ENCODE data around the gene TTLL12. TPM values are rescaled to one million over a fixed set of nuclear protein-coding genes. Genes with fewer than 3 reads are reported as not detected.

TTLL12 gene
- total RNA-seq, 1 experiment from 2014 or later = 63.4 TPM

DNA sequence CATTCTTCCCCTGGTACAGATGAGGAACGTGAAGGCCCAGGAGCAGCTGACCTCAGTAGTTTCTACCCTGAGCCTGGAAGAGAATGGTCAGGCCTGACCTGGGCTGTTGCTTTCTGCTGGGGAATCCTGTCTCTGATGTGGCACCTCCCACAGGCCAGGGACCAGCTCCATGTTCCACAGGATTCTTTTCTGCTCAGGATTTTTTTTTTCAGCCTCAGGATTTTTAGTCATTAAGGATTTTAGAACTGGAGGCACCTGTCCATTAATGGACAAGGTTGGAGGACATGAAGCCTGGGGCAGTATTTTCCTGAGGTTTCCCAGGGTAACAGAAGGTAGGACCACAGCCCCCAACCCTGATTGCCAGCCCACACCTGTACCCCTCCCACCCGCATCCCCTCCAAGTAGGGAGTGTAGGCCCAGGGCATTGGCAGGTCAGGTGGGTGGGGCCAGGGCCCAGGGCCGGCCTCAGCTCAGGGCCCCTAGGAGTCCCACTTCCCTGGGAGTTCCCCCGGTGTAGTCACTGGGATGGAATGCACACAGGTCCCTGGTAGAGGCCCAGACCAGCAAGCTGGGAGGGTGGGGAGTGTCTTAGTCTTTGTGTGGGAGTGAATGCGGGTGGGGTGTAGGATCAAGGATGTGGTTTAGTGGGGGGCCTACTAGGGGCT is 60.3 kb downstream of the TTLL12 start:
- peaks cover 47% of the 10 kb centered on the region for H3K4me1 Mint-ChIP-seq (ENCODE audit: low read depth, unreplicated experiment)
- no peaks in the 10 kb centered on the region for H3K9me3 Mint-ChIP-seq (ENCODE audit: low read depth, unreplicated experiment)
- intact Hi-C loops (cut with micrococcal nuclease; ENCODE audit: unreplicated experiment) = no loop called here
- no TSS peak for BruUV-seq (replicated peaks)
- DNase-seq = peak; percentile 94
- TF ChIP-seq CTCF (IDR thresholded peaks at IDR 0.05; ENCODE audit: unreplicated experiment) = no peak
- peak overlapping the region; percentile 99 for H3K4me3 Mint-ChIP-seq (ENCODE audit: low read depth, unreplicated experiment)
- peaks cover 71% of the 10 kb centered on the region for H3K36me3 Mint-ChIP-seq (ENCODE audit: insufficient read depth, unreplicated experiment)
- CTCF ChIA-PET = interaction anchor here (1.3 to 2.2 kb wide), 4 partner anchors 9 to 259 kb away, joined by 4 to 11 read pairs (median 6); no protein-coding TSS in a partner anchor
- H3K27me3 Mint-ChIP-seq (ENCODE audit: unreplicated experiment) = no peaks in the 10 kb centered on the region
- peak overlapping the region; percentile 94 for H3K27ac Mint-ChIP-seq (ENCODE audit: unreplicated experiment)

DNA sequence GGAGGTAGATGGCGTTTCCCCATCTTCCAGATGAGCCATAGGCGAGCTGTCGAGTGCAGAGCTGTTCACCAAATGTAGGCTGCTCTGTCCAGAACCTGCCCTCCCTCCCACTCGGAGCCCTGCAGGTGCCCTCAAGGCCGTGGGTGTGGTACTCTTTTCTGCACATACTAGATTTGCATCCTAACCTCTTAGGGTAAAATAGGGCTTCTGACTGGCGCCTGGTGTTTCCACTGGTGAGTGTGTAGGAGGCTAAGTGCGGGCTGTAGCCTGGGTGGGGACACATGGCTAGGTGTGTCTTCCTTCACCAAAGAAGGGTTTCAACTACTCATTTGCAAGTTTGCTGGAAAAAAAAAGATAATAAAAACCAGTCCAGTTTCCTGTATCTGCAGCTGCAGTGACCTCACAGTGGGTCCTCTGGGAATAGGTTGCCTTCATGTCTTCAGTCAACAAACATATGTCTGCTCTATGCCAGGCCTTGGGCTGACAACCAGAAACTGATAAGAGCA is 67.9 kb downstream of the TTLL12 start:
- BruUV-seq (replicated peaks) = no TSS peak
- H3K9me3 Mint-ChIP-seq (ENCODE audit: low read depth, unreplicated experiment) = no peaks in the 10 kb centered on the region
- H3K4me1 Mint-ChIP-seq (ENCODE audit: low read depth, unreplicated experiment) = peaks cover 39% of the 10 kb centered on the region
- no peak overlapping the region for H3K27ac Mint-ChIP-seq (ENCODE audit: unreplicated experiment)
- peaks cover 33% of the 10 kb centered on the region for H3K36me3 Mint-ChIP-seq (ENCODE audit: insufficient read depth, unreplicated experiment)
- no peak for DNase-seq
- TF ChIP-seq CTCF (IDR thresholded peaks at IDR 0.05; ENCODE audit: unreplicated experiment) = no peak
- no peak overlapping the region for H3K4me3 Mint-ChIP-seq (ENCODE audit: low read depth, unreplicated experiment)
- H3K27me3 Mint-ChIP-seq (ENCODE audit: unreplicated experiment) = no peaks in the 10 kb centered on the region
- CTCF ChIA-PET = no interaction called here
- intact Hi-C loops (cut with micrococcal nuclease; ENCODE audit: unreplicated experiment) = no loop called here

- H3K4me3 Mint-ChIP-seq (ENCODE audit: low read depth, unreplicated experiment) = no peak overlapping the region
- CTCF ChIA-PET = interaction anchor here (1.9 kb wide), 1 partner anchor 9 kb away, joined by 5 read pairs; no protein-coding TSS in a partner anchor
- intact Hi-C loops (cut with micrococcal nuclease; ENCODE audit: unreplicated experiment) = no loop called here
- H3K27me3 Mint-ChIP-seq (ENCODE audit: unreplicated experiment) = no peaks in the 10 kb centered on the region
- DNase-seq = no peak
- no peak for TF ChIP-seq CTCF (IDR thresholded peaks at IDR 0.05; ENCODE audit: unreplicated experiment)
- peaks cover 47% of the 10 kb centered on the region for H3K4me1 Mint-ChIP-seq (ENCODE audit: low read depth, unreplicated experiment)
- no peaks in the 10 kb centered on the region for H3K9me3 Mint-ChIP-seq (ENCODE audit: low read depth, unreplicated experiment)
- BruUV-seq (replicated peaks) = no TSS peak
- H3K27ac Mint-ChIP-seq (ENCODE audit: unreplicated experiment) = no peak overlapping the region
- H3K36me3 Mint-ChIP-seq (ENCODE audit: insufficient read depth, unreplicated experiment) = peaks cover 28% of the 10 kb centered on the region
Observed at GRCh38 chr22:43118024-43118849, 68.7 kb downstream of the TTLL12 start.

DNA sequence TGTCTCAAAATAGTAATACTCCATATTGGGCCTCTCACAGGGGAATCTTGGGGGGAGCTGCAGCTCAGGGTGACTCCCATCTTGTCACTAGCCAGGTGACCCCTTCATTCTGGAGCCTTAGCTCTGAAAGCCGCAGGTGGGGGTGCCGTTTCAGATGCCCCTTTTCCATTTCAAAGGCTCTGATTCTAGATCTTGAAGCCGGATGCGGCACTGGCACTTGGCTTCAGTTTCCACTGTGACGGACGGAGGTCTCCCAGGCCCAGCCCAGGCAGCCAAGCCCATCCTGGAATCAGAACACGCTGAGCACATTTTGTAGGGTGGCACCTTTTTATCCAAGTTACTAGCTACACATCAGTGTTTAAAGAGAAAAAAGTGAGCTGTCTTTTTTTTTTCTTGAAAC is 70.0 kb downstream of the TTLL12 start:
- Mint-ChIP-seq H3K4me3 (ENCODE audit: low read depth, unreplicated experiment) (no peak overlapping the region), H3K36me3 (ENCODE audit: insufficient read depth, unreplicated experiment) (peaks cover 29% of the 10 kb centered on the region), H3K27me3 (ENCODE audit: unreplicated experiment) (no peaks in the 10 kb centered on the region), H3K27ac (ENCODE audit: unreplicated experiment) (no peak overlapping the region), H3K9me3 (ENCODE audit: low read depth, unreplicated experiment) (no peaks in the 10 kb centered on the region), H3K4me1 (ENCODE audit: low read depth, unreplicated experiment) (peaks cover 41% of the 10 kb centered on the region)
- no peak for TF ChIP-seq CTCF (IDR thresholded peaks at IDR 0.05; ENCODE audit: unreplicated experiment)
- intact Hi-C loops (cut with micrococcal nuclease; ENCODE audit: unreplicated experiment) = no loop called here
- DNase-seq = no peak
- no TSS peak for BruUV-seq (replicated peaks)
- CTCF ChIA-PET = interaction anchor here (0.7 to 1.9 kb wide), 2 partner anchors 11 to 52 kb away, joined by 4 to 5 read pairs; no protein-coding TSS in a partner anchor

Other genes starting within 250 kb of the TTLL12 start
- 224 and 230 TPM in 2 replicates for gene PACSIN2, start 172.0 kb downstream of the TTLL12 start, total RNA-seq (2022)
- 2.6 and 3.3 TPM in 2 replicates for gene TTLL1, start 97.7 kb downstream of the TTLL12 start, total RNA-seq (2022)
- gene BIK, start 76.4 kb downstream of the TTLL12 start, total RNA-seq (2022) = 37.9 and 43.1 TPM in 2 replicates
- gene MCAT, start 43.7 kb downstream of the TTLL12 start, total RNA-seq (2022) = 23.9 and 26.6 TPM in 2 replicates
- 185 and 195 TPM in 2 replicates for gene TSPO, start 35.6 kb downstream of the TTLL12 start, total RNA-seq (2022)
- gene SCUBE1, start 156.2 kb upstream of the TTLL12 start, total RNA-seq (2022) = 0.47 and 0.54 TPM in 2 replicates
- gene MPPED1, start 224.9 kb upstream of the TTLL12 start, total RNA-seq (2022) = not detected in 2 replicates

Measured in Calu3 (cell line).